GM12874 (cell line): Measurements from ENCODE around the gene SLC39A3.

ENCODE experiments used
- CTCF ChIP-seq: IDR thresholded peaks from 2 replicates; pipeline ENCODE4 v1.5.1; 2011; ENCODE audit warnings: low read depth, mild to moderate bottlenecking, control low read depth, low read length, moderate library complexity; ENCODE audit not compliant: insufficient read depth

Gene SLC39A3

GRCh38 chr19:2717638-2718541, 21.9 kb downstream of the SLC39A3 start:
- TF ChIP-seq CTCF: no peak

- no peak for TF ChIP-seq CTCF
These were observed 22.8 kb downstream of the SLC39A3 start for GRCh38 chr19:2716722-2717637.

GRCh38 chr19:2716275-2716650, 23.6 kb downstream of the SLC39A3 start:
- no peak for TF ChIP-seq CTCF

GRCh38 chr19:2715470-2716274, 24.1 kb downstream of the SLC39A3 start:
- no peak for TF ChIP-seq CTCF

- TF ChIP-seq CTCF: no peak
These were observed 25.1 kb downstream of the SLC39A3 start for GRCh38 chr19:2714531-2715269.

GRCh38 chr19:2711875-2712205, 28.0 kb downstream of the SLC39A3 start:
- no peak for TF ChIP-seq CTCF
